NCI-H446 (cell line): ENCODE results near the gene QSOX1.
"Not testable (repeated sequence)": the region's sequence is repeated elsewhere in the genome, so short reads cannot be mapped to it uniquely, and the experiment has no call there.

Experiments used
- DNase-seq, 2 experiments: peaks; one replicate each; lab custom pipeline; 2025; lab: John Stamatoyannopoulos, UW

Gene QSOX1

DNA sequence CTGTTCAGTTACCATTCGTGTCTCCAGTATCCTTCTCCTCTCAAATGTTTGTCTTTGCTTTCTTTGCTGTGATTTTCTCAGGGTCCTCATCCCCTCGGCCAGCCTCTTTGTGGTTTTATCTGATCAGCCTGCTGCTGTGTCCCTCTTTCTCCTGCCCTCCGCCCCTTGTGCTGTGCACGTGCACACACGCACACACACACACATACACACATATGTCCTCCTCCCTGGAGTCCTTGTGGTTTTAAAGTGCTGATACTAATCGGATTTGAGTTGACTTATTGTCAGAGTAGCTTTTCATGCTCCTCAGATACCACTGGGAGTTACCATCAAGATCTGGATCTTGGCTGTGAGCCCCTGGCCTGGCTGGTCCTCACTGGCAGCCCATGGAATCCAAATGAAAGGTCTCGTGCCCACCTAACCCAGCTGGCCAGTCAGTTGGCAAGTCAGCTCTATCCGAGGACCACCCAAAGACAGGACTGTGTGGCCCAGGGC lies 34.1 kb downstream of the QSOX1 start:
- no peak for DNase-seq

DNA sequence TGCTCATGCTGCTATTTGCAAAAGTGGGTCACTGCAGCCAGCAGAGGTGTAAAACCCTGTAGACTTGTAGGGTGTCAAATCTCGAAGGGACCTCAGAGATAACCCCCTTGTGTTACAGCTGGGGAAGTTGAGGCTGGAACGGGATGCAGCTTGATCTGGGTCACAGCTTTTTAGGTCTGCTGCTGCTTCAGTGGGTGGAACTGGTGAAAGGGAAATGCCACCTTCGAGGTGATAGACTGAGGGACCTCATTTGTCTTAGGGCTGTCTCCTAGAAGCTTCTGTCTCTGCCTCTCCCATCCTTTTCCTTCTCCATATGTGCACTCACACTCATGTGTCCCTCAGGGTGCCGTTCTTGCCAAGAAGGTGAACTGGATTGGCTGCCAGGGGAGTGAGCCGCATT lies 35.4 kb downstream of the QSOX1 start:
- no peak for DNase-seq

DNA sequence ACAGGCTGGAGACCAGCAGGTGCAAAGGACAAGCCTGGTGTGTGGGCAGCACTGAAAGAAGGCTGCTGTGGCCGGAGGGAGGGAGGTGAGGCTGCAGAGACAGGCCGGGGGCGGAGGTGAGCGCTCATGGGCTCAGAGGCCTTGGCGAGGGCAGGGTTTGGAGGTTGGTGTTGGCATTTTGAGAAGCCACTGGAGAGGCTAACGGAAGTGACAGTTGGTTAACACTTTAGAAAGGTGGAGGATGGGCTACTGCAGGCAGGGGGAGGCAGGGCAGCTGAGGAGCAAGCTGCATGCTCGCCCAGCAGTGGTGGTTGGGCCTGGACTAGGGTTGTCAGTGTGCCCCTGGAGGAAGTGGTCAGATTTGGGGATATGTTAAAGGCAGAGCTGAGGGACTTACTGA lies 37.5 kb downstream of the QSOX1 start:
- DNase-seq: no peak

DNA sequence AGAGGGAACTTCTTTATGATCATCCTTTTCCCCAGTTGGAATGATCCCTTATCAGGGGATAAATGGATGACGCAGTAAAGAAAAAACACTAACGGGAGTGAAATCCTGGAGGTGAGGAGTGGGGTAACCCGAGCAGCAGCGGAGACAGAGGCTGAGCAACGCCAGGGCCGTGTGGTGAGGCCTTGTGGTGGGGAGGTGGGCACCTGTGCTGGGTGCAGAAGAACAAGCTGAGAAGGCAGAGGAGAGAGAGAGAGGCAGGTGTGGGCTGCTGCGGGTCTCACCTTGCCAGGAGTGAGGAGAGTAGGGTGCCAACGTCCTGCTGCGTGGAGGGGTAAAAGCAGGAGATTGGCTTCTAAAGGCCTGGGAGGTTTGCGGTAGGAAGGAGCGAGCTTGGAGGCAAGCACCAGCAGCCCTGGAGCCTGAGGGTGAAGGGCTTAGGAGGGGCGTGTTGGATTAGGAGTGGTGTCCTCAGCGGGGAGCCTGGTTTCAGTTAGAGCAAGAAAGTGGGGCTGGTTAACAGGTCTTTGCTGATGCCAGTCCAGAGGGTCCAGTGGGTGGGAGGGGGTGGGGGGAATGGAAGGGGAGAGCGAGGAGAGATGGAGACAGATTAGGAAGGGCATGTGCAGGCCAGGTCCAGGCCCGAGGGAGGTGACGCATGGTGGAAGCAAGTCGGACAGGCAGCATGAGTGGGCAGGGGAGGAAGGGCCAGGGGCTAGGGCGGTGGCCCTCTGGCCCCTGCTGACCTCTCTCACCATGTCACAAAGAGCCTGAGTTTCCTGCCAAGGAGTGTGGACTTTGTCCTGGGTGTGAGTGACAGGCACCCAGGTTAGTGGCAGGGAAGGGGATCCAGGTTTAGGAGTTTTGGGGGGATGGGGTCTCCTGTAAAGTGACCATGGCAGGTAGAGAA lies 38.7 kb downstream of the QSOX1 start:
- DNase-seq: no peak

DNA sequence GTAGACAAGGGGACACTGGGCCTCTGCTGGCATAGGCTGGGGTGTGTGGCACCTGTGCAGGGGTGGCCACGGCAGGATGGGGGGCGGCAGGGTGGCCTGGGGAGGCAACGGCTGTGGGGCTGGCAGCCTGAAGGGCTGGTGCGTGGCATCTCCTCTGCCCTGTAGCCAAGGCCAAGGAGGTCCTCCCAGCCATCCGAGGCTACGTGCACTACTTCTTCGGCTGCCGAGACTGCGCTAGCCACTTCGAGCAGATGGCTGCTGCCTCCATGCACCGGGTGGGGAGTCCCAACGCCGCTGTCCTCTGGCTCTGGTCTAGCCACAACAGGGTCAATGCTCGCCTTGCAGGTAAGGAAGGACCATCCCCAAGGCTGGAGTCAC lies 39.4 kb downstream of the QSOX1 start:
- no peak for DNase-seq

DNA sequence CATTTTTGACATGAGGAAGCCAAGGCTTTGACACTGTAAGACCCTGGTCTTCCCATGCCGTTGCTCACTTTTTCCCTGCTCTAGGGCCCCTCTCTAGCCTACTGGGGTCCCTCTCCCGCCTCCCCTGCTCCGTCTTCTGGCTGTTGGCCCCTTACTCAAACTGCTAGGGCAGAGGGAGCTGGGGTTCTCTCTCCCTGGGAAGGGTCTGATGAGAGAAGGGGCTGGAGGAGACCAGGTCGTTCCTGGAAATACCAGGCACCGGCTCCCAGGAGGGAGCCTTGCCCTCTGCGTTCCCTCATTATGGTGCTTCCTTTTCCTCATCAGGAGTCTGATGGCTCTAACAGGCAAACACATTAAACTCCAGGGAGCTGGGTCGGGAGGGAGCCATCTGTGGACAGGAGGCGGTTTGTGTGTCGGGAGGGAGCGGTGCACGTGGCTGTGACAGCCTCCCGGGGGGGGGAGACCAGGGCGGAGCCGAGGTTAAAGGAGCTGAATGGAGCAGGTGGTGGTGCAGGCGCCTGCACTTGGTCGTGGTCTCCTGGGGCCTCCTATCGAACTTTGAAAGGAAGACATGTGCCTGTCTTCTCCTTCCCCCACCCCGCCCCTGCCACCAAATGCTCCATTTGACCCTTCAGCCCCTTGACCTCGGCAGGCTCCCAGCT lies 40.0 kb downstream of the QSOX1 start:
- no peak for DNase-seq

DNA sequence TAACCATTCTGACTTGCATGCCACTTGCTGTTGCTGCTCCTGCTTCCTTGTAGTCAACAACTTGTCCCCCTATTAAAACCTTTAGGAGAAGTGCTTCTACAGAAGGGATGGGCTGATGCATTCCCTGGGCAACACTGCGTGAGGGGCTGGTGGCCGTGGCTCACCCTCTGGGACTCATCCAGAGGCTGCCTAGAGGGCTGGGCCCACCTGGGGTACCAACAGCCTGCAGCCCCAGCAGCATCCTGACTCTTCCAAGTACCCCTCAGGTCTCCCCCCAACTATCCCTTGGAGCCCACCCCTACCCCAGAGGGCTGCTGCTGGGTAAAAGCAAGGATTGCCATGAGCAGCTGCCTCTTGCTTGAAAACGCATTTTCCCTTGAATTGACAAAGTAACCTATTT lies 40.7 kb downstream of the QSOX1 start:
- DNase-seq: no peak

DNA sequence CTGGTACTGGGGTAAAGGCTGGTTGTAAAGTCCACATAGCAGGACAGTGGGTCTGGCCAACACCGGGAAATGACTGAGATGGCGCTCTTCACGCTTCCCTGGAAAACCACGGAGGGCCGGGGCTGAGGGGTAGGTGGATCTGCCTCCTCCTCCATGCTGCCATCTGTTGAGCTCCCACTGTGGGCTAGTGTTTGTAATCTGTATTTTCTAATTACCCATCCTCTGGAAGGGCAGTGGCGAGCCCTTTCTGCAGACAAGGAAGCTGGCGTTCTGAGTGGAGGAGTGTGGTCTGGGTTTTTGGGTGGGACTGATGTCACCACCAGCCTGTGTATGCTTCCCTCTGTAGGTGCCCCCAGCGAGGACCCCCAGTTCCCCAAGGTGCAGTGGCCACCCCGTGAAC lies 41.2 kb downstream of the QSOX1 start:
- DNase-seq: no peak

DNA sequence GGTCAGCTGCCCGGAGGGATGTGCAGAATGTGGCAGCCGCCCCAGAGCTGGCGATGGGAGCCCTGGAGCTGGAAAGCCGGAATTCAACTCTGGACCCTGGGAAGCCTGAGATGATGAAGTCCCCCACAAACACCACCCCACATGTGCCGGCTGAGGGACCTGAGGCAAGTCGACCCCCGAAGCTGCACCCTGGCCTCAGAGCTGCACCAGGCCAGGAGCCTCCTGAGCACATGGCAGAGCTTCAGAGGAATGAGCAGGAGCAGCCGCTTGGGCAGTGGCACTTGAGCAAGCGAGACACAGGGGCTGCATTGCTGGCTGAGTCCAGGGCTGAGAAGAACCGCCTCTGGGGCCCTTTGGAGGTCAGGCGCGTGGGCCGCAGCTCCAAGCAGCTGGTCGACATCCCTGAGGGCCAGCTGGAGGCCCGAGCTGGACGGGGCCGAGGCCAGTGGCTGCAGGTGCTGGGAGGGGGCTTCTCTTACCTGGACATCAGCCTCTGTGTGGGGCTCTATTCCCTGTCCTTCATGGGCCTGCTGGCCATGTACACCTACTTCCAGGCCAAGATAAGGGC lies 41.9 kb downstream of the QSOX1 start:
- no peak for DNase-seq

DNA sequence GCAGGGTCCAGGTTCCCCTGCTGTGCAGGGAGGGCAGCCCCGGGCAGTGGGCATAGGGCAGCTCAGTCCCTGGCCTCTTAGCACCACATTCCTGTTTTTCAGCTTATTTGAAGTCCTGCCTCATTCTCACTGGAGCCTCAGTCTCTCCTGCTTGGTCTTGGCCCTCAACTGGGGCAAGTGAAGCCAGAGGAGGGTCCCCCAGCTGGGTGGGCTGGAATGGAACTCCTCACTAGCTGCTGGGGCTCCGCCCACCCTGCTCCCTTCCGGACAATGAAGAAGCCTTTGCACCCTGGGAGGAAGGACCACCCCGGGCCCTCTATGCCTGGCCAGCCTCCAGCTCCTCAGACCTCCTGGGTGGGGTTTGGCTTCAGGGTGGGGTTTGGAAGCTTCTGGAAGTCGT lies 42.6 kb downstream of the QSOX1 start:
- no peak for DNase-seq

DNA sequence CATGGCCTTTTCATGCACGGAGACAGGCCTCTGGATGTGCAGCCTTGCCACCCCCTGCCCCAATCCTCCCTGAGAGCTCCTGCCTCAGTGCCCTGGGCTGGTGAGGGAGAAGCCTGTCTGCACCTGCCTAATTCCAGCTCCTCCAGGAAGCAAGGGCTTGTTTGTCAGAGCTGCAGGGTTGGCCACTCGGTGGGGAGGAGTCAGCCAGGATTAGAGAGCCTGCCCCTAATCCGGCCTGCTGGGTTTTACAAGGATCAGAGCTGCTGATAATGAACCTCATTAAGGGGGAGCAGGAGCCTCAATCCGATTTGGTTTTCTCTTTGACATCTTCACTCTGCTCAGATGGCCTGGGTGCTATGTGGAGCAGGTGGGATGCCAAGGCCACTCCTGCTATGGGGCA lies 43.5 kb downstream of the QSOX1 start:
- no peak for DNase-seq

DNA sequence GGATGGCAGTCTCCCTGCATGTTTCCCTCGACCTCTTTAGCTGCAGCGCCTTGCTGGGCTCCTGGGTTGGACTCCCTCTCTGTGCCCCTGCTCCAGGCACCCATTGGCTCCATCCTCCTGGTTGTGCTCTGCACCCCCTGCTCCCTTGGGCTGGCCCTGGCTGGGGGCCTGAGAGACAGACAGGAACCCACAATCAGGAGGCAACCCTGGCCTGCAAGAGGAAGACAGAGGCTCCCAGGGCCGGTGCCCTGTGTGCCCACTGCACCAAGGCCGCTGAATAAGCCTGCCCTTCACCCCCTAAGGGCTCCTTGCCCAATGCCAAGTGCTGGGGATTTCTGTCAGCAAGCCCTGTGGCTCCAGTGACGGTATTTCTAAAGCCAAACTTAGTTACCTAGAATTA lies 43.9 kb downstream of the QSOX1 start:
- DNase-seq: no peak

DNA sequence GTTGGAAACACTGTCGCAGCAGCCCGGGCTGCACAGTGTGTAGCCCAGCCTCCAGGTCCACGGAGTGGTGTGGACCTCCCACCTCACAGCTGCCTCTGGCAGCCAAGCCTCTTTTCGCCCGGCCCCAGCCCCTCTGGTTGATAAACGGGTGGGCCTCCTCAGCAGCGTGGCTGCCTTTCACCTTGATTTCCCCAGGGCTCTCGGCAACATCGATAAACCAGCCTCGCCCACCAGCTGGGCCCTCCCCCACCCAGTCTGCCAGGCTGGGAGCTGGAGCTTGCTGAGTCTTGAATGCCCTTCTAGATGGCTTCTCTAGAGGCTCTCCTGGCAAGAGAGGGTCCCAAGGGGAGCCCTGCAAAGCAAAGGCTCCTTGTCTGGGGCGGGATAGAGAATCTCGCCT lies 44.3 kb downstream of the QSOX1 start:
- no peak for DNase-seq

DNA sequence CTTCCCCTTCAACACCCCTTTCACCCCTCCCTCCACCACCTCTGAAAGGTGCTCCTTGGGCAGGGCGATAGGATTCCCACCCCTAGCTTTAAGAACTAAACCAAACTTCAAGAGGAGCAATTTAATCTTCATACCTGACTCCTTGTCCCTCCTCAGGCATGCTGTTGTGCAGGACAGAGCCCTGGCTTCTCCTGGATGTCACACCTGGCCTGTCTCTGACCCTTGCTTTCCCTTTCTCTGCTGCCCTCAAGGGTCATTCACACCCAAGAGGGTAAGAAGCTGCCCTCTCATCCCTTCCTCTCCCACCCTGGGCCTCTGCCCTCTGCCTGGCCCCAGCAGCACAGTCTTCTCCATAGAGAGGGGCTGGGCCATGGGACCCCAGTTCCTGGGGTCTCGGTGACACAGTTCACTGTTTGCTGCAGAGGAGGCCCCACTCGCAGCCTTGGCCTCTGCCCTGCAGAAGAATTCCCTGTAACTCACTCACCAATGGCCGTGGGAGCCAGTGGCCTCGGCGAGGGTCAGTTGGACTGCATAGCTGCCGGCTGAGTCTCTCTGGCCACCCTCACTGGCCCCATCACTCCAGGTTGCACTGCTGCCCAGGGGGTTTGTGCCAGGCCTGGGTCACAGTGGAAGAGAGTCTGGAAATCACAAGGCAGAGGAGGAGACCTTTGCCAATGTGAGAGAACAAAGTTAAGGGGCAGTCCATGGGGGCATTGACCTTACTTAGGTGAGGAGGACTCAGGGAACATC lies 47.0 kb downstream of the QSOX1 start:
- DNase-seq: no peak

DNA sequence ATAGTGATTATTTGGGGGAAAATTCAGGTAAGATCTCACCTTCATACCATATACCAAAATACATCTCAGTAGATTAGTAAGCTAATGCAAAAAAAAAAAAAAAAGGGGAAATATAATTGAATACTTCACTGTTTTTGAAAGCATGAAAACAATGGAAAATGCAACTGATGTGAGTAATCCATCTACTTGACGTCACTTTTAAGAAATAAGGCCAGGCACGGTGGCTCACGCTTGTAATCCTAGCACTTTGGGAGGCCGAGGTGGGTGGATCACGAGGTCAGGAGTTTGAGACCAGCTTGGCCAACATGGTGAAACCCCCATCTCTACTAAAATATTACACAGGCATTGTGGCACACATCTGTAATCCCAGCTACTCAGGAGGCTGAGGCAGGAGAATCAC lies 47.9 kb downstream of the QSOX1 start:
- DNase-seq: not testable (repeated sequence)

DNA sequence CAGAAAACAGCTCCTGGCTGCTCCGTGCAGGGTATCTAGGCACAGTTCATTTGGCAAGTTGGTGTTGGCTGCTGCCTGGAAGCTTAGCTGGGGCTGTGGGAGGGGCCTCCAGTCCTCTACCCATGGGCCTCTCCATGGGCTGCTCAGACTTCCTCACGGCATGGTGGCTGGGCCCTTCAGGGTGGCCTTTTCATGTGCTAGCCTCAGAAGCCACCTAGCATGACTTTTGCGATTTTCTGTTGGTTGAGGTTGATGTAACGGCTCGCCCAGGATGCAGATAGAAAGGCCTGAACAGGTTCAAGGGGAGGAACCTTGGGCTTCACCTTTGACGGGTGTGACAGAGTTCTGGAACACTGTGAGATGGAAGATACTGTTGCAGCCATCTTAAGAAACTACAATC lies 49.6 kb downstream of the QSOX1 start:
- no peak for DNase-seq

DNA sequence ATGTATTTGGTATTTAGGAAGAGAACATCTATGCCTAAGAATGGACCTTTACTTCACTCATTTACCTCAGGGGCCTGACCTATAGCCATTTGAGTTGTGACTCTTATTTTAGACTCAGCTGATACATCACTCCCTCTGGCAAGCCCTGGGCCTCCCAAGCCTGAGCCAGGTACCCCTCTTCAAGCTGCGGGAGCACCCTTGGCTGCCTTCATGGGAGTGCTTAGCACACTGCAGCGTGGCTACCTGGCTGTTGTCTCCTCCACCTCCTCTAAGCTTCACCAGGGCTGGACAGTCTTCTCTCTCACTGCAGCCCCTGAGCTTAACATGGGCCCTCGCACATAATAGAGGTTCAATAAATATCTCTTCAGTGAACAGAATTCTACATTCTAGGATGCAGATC lies 51.9 kb downstream of the QSOX1 start:
- DNase-seq: no peak

DNA sequence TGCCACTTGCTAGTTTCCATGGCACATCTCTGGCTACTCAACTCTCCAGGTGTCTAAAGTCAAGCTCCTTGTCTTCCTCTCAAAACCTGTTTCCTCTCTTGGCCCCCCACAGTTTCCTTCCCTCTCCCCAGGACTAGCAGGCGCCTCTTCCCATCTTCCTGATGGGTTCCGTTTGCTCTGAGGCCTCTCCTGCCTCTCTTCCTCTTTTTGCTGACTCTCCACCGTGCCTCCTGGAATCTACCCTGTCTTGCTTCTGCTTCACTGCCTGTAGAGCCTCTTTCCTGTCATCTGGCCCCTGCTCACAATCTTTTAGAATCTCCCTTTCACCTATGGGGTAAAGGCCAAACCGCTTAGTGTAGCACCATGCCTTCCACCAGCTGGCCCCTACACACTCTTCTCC lies 53.6 kb downstream of the QSOX1 start:
- DNase-seq: no peak

DNA sequence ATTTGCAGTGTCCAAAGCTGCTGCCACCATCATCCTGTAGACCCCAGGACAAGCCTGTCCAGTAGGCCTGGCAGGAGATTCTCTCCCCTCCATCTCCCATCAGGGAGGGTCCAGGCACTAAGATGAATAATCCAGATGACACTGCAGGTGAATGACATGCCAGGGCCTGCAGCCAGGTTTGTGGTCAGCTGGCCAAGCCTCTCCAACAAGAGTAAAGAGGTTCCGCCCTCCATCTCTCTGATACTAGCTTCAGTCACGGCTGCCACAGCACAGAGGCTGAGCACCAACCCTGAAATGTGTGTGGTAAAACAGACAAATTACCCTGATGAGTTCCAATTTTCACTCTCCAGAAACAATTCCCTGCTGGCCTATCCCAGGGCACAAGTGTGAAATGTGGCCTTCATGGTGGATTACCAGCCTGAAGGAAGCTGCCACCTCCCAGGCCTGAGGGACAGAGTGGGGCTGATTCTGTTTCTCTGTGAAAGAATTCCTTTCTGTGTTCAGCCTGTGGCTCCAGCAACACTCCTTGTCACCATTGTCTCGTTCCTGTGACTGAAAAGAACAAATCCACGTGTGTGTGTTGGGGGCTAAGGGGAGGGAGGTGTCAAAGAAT lies 55.4 kb downstream of the QSOX1 start:
- DNase-seq: no peak

DNA sequence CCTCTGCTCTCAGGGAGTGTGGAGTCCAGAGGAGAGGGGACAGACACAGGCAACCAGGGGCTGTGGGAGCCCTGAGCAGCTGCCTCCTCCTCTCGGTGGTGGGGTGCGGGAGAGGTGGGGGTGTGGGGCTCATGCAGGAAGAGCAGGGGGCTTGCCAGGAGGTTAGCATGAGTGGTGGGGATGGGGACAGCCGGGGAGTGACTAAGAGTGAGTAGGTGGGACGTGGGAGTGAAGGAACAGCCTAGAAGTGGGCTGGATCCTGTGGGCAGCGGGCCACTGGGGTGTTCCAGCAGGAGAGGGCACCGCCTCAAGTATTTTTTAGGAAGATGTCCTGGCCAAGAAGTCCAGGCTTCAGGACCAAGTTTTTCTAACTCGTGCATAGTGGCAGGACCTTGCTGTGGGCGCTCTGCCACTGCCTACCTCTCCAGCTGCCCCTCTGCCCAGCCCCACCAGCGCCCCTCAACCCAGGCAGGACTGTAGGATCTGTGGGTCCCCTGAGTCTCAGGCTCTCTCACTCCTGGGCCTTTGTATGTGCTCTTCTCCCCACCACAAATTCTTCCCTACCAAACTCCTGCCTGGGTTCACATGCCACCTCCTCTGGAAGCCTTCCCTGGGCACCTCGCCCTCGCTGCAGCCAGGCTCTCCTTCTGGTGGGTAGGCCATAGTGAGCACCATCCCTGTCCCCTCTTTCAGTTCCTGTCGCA lies 56.6 kb downstream of the QSOX1 start:
- DNase-seq: no peak

DNA sequence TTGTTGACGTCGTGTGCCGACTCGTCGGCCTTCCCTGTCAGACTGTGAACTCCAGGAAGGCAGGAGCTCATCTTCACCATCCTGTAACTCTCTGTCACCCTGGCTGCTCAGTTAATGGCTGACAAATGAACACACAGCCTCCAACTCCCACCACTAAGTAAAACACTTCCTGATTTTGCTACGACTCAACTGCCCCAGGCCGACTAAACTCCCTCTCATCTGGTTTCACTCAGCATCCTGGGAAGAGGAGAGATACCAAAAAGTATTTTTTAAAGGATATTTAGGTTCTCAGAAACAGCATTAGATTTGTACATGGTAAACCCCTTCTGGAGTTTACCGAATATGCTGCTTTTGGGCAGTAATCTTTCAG lies 57.2 kb downstream of the QSOX1 start:
- no peak for DNase-seq
